Uterus (tissue), 2 donors: ENCODE results near the gene NRG3.

Experiments used
- POLR2A ChIP-seq, 2 donors: fragments of 450-650 bp; IDR thresholded peaks; one replicate each; pipeline ENCODE4 v1.6.1; 2016; ENCODE audit warnings: antibody characterized with exemption in 2 of 2, mild to moderate bottlenecking in 1 of 2, moderate library complexity in 1 of 2
- TF ChIP-seq, protein P1 (sequence below), 4 experiments: fragments of 200-600 bp in 2 of 4; fragments of 450-650 bp in 2 of 4; sonication (generic) in 2 of 4; IDR thresholded peaks; one replicate each; pipeline ENCODE4 v1.5.1; 2016 to 2019; ENCODE audit warnings: antibody characterized with exemption in 4 of 4, mild to moderate bottlenecking in 2 of 4, moderate library complexity in 1 of 4

DNA sequence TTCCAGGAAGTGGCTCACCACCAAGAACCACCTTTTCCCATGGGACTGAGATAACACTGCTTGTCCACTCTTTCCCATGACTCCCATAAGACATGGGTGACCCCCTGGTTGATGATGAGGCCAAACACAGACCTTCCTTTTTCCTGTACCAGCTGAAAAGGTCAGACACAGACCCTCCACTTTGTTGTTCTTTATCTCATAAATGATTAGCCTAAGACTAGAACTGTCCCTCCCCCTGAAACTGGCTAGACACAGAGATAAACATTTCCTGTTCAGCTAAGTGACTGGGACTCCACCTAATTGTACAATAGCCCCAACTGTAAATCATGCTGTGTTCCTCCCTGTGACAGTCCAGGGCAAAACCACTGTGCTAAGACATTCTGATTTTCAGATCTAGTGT, 8.2 kb upstream of the NRG3 start:
- TF ChIP-seq, protein P1, sequence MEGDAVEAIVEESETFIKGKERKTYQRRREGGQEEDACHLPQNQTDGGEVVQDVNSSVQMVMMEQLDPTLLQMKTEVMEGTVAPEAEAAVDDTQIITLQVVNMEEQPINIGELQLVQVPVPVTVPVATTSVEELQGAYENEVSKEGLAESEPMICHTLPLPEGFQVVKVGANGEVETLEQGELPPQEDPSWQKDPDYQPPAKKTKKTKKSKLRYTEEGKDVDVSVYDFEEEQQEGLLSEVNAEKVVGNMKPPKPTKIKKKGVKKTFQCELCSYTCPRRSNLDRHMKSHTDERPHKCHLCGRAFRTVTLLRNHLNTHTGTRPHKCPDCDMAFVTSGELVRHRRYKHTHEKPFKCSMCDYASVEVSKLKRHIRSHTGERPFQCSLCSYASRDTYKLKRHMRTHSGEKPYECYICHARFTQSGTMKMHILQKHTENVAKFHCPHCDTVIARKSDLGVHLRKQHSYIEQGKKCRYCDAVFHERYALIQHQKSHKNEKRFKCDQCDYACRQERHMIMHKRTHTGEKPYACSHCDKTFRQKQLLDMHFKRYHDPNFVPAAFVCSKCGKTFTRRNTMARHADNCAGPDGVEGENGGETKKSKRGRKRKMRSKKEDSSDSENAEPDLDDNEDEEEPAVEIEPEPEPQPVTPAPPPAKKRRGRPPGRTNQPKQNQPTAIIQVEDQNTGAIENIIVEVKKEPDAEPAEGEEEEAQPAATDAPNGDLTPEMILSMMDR (IDR thresholded peaks at IDR 0.05) = no peak
- no peak for TF ChIP-seq POLR2A (IDR thresholded peaks at IDR 0.05)
